Psoas muscle (tissue), 8 donors: Measurements from ENCODE around the gene SH3BP5. TPM values are rescaled to one million over a fixed set of nuclear protein-coding genes. Genes with fewer than 3 reads are reported as not detected.

Experiments
- ATAC-seq, 4 donors: fragments of 200-7000 bp; cut with Tn5 transposase; one replicate each; pipeline ENCODE4 v1.9.1; 2020; ENCODE audit warnings: moderate library complexity in 3 of 4, mild to moderate bottlenecking in 2 of 4
- DNase-seq, 2 donors: peaks; one replicate each; pipeline ENCODE4 v3.0.0-alpha.2; 2020
- H3K27ac ChIP-seq: fragments of 200-600 bp; one replicate; pipeline ENCODE4 v1.8.0; 2022
- H3K27me3 ChIP-seq, 3 donors: fragments of 200-600 bp in 1 of 3; one replicate each; pipeline versions ENCODE4 v1.6.1 to v1.8.0; 2013 to 2022; ENCODE audit warnings: low read length in 2 of 3, mild to moderate bottlenecking in 2 of 3, moderate library complexity in 1 of 3; ENCODE audit not compliant: insufficient read depth in 3 of 3
- H3K36me3 ChIP-seq, 2 donors: fragments of 200-600 bp in 1 of 2; one replicate each; pipeline versions ENCODE4 v1.6.1 to v1.8.0; 2013 to 2022; ENCODE audit warnings: low read depth in 1 of 2, mild to moderate bottlenecking in 1 of 2, moderate library complexity in 1 of 2; ENCODE audit not compliant: insufficient read depth in 1 of 2
- H3K4me1 ChIP-seq: fragments of 200-600 bp; one replicate; pipeline ENCODE4 v1.8.0; 2022
- H3K4me3 ChIP-seq: fragments of 200-600 bp; one replicate; pipeline ENCODE4 v1.8.0; 2022; ENCODE audit warnings: mild to moderate bottlenecking
- H3K9me3 ChIP-seq: fragments of 200-600 bp; one replicate; pipeline ENCODE4 v1.8.0; 2022
- CTCF ChIP-seq: fragments of 200-600 bp; IDR thresholded peaks from one replicate; pipeline ENCODE4 v1.8.0; 2022; ENCODE audit warnings: antibody characterized with exemption
- WGBS, 3 donors: extraction: QIAGEN DNeasy Blood & Tissue Kit; methylation state at CpG; one replicate each; pipeline versions ENCODE4 v1.1.6 to v1.1.7; 2013; 5-methylcytosine and 5-hydroxymethylcytosine counted together
- intact Hi-C, 2 donors: fragments of 100-400 bp; cut with DNase I; formaldehyde crosslinking; loops; one replicate each; pipeline versions ENCODE4 v1.11.0 to v1.14.2; 2022
- polyA plus RNA-seq, 3 donors: library from polyadenylated mRNA; stranded (reverse); fragments of 200-250 nt; gene quantifications; one replicate each; pipeline ENCODE4 v1.2.3, GENCODE V29; 2013
- total RNA-seq, 4 donors: library from RNA; stranded (reverse); fragmentation: NEBNext Ultra II Directional in 2 of 4; extraction: Animal tissue kit (Norgen Biotek cat#: 25700) in 2 of 4; gene quantifications; one replicate each; pipeline versions ENCODE4 v1.2.1 to v1.2.4, GENCODE V29; 2021 to 2023
- donor health status: healthy with polysubstance abuse.
- donor health status: DM: no; HTN: no; CAD: no; lungs with moderate emphysema.
- donor health status: Bipolar disorder and iron deficiency.
- donor health status: healthy.
- donor health status: DM: yes; HTN: yes; CAD: no.
- donor health status: DM: no; HTN: no; CAD: no.
- donor health status: DM: no; HTN: no; CAD: no.
- donor health status: DM: yes; HTN: yes; CAD: no.

The SH3BP5 gene
- total and polyA plus RNA-seq, 7 donors = 14.4 to 63.0 (median 42.8) TPM

- DNase-seq = no peak
- TF ChIP-seq CTCF = no peak
- 94 to 98% (median 95%) methylated on average over 7 of the region's 7 CpGs for WGBS, 3 donors
- no peak overlapping the region for H3K27ac ChIP-seq
- H3K36me3 ChIP-seq = peaks cover 0 to 15% of the 10 kb centered on the region in 2 donors
- H3K27me3 ChIP-seq = no peaks in the 10 kb centered on the region
- ATAC-seq = no peak
- H3K4me3 ChIP-seq = no peak overlapping the region
- no peaks in the 10 kb centered on the region for H3K9me3 ChIP-seq
- H3K4me1 ChIP-seq = peaks cover 8% of the 10 kb centered on the region
- intact Hi-C loops = no loop called here
These were observed 30.6 kb downstream of the SH3BP5 start for GRCh38 chr3:15301761-15302160.

- peak in 1 of 2 donors; percentile 49 for DNase-seq
- peak; percentile 85 to 93 (median 88) for ATAC-seq
- TF ChIP-seq CTCF = no peak
- Histone ChIP-seq H3K36me3 (peaks cover 0 to 15% of the 10 kb centered on the region in 2 donors), H3K4me3 (no peak overlapping the region), H3K27ac (peak overlapping the region; percentile 2), H3K27me3 (no peaks in the 10 kb centered on the region), H3K9me3 (no peaks in the 10 kb centered on the region), H3K4me1 (peaks cover 8% of the 10 kb centered on the region)
- intact Hi-C loops = no loop called here
- 52 to 61% (median 55%) methylated on average over 7 to 8 of the region's 8 CpGs for WGBS, 3 donors
These were observed 31.9 kb downstream of the SH3BP5 start for GRCh38 chr3:15300323-15301078.

GRCh38 chr3:15299036-15299435, 33.4 kb downstream of the SH3BP5 start:
- TF ChIP-seq CTCF = no peak
- peaks cover 13% of the 10 kb centered on the region for H3K4me1 ChIP-seq
- no peak overlapping the region for H3K27ac ChIP-seq
- intact Hi-C loops = no loop called here
- 74 to 83% (median 76%) methylated on average over 3 of the region's 3 CpGs for WGBS, 3 donors
- H3K36me3 ChIP-seq = peaks cover 0 to 15% of the 10 kb centered on the region in 2 donors
- H3K27me3 ChIP-seq = no peaks in the 10 kb centered on the region
- H3K9me3 ChIP-seq = no peaks in the 10 kb centered on the region
- ATAC-seq (no peak), DNase-seq (no peak)
- H3K4me3 ChIP-seq = no peak overlapping the region

GRCh38 chr3:15298504-15298903, 33.9 kb downstream of the SH3BP5 start:
- no peak overlapping the region for H3K27ac ChIP-seq
- 82 to 86% (median 83%) methylated on average over 3 of the region's 3 CpGs for WGBS, 3 donors
- no peak for TF ChIP-seq CTCF

More at GRCh38 chr3:15298504-15298903, 33.9 kb downstream of the SH3BP5 start:
- Histone ChIP-seq H3K9me3 (no peaks in the 10 kb centered on the region), H3K36me3 (peaks cover 0 to 15% of the 10 kb centered on the region in 2 donors), H3K4me3 (no peak overlapping the region), H3K4me1 (peaks cover 13% of the 10 kb centered on the region), H3K27me3 (no peaks in the 10 kb centered on the region)
- no peak for DNase-seq
- no peak for ATAC-seq
- intact Hi-C loops = no loop called here
